RWPE1 (cell line): ENCODE results near the gene ASB1.
"Not testable (repeated sequence)": the region's sequence is repeated elsewhere in the genome, so short reads cannot be mapped to it uniquely, and the experiment has no call there.

Experiments
- CTCF ChIA-PET: fragments of 350-600 bp; sonication (Branson Sonifier 250); formaldehyde crosslinking; extraction: SDS; loops from one replicate; lab custom pipeline; 2021; lab: Yijun Ruan, JAX
- POLR2A ChIA-PET: fragments of 400-600 bp; formaldehyde crosslinking; extraction: SDS; loops from one replicate; lab custom pipeline; 2020; ENCODE audit warnings: antibody characterized with exemption; ENCODE audit not compliant: low non-redundant PET; lab: Yijun Ruan, JAX
- DNase-seq: peaks from one replicate; pipeline ENCODE4 v3.0.0; 2012; ENCODE audit warnings: low spot score
- H3K27ac ChIP-seq: fragments of 450-650 bp; 2 replicates; pipeline ENCODE4 v1.5.1; 2017
- CTCF ChIP-seq: fragments of 450-650 bp; conservative IDR thresholded peaks from 2 replicates; pipeline ENCODE4 v1.5.1; 2017; ENCODE audit warnings: low read depth, mild to moderate bottlenecking

The ASB1 gene

GRCh38 chr2:238439917-238440316, 13.2 kb downstream of the ASB1 start:
- ChIA-PET CTCF (no interaction called here), POLR2A (no interaction called here)
- TF ChIP-seq CTCF = no peak
- DNase-seq = no peak
- H3K27ac ChIP-seq = peak overlapping the region; percentile 95

GRCh38 chr2:238440331-238440730, 13.6 kb downstream of the ASB1 start:
- DNase-seq = no peak
- ChIA-PET CTCF (no interaction called here), POLR2A (no interaction called here)
- H3K27ac ChIP-seq = peak overlapping the region; percentile 95
- TF ChIP-seq CTCF = no peak

- no peak for TF ChIP-seq CTCF
- ChIA-PET CTCF (interaction anchor here (0.7 kb wide), 1 partner anchor 1811 kb away, joined by 3 read pairs; no protein-coding TSS in a partner anchor), POLR2A (no interaction called here)
- peak overlapping the region; percentile 95 for H3K27ac ChIP-seq
- DNase-seq = no peak
Observed at GRCh38 chr2:238440767-238441166, 14.0 kb downstream of the ASB1 start.

- DNase-seq = no peak
- peak overlapping the region; percentile 95 for H3K27ac ChIP-seq
- no peak for TF ChIP-seq CTCF
- CTCF ChIA-PET = interaction anchor here (0.7 kb wide), 1 partner anchor 1812 kb away, joined by 3 read pairs; no protein-coding TSS in a partner anchor
- POLR2A ChIA-PET = no interaction called here
Observed at GRCh38 chr2:238441262-238442114, 14.8 kb downstream of the ASB1 start.

- H3K27ac ChIP-seq = peak overlapping the region; percentile 21; the same call in 1 of the 2 replicates
- DNase-seq, CTCF ChIA-PET, POLR2A ChIA-PET: not testable (repeated sequence)
Observed at GRCh38 chr2:238442257-238442656, 15.5 kb downstream of the ASB1 start.

GRCh38 chr2:238444242-238444641, 17.5 kb downstream of the ASB1 start:
- ChIA-PET POLR2A (no interaction called here), CTCF (no interaction called here)
- peak overlapping the region; percentile 32 for H3K27ac ChIP-seq
- DNase-seq = no peak
- no peak for TF ChIP-seq CTCF
